22Rv1 (cell line): Measurements from ENCODE around the gene SIRPG.

ENCODE experiments used
- CTCF ChIP-seq: fragments of 450-650 bp; IDR thresholded peaks from 2 replicates; pipeline ENCODE4 v1.5.1; 2017; ENCODE audit warnings: mild to moderate bottlenecking
- ZFX ChIP-seq: fragments of 450-650 bp; IDR thresholded peaks from 2 replicates; pipeline ENCODE4 v1.6.1; 2017; ENCODE audit warnings: antibody characterized with exemption, borderline replicate concordance

- TF ChIP-seq CTCF: no peak
- no peak for TF ChIP-seq ZFX
These were observed 6.3 kb upstream of the SIRPG start for GRCh38 chr20:1663917-1664316.
